ENCODE measurements around the gene PARD3B. TPM values are rescaled to one million over a fixed set of nuclear protein-coding genes. Genes with fewer than 3 reads are reported as not detected.

Gene PARD3B
- total and polyA plus RNA-seq, 2 experiments from 2014 or later: 3.5 to 4.4 TPM

- no peak overlapping the region for H3K27ac ChIP-seq (ENCODE audit: low read depth)
- no peaks in the 10 kb centered on the region for H3K79me2 ChIP-seq (replicated peaks; ENCODE audit: insufficient read depth)
- Mint-ChIP-seq H3K36me3 (ENCODE audit: low read depth) (peaks cover 4% of the 10 kb centered on the region), H3K4me3 (no peak overlapping the region), H3K27me3 (ENCODE audit: insufficient read depth, low read depth, poor library complexity) (peaks cover 1% of the 10 kb centered on the region), H3K4me1 (peaks cover 33% of the 10 kb centered on the region), H3K27ac (no peak overlapping the region), H3K9me3 (peaks cover 3% of the 10 kb centered on the region)
- H3F3A ChIP-seq (replicated peaks; ENCODE audit: low read depth): no peaks in the 10 kb centered on the region
- no peak for ATAC-seq
- peak overlapping the region; percentile 79 for H2AFZ ChIP-seq
- peaks cover 16% of the 10 kb centered on the region for H3K9me2 ChIP-seq (ENCODE audit: insufficient read depth)
- H3K4me3 ChIP-seq: no peak overlapping the region
- H3K4me1 ChIP-seq (ENCODE audit: insufficient read depth): peaks cover 40% of the 10 kb centered on the region
- H4K20me1 ChIP-seq (replicated peaks; ENCODE audit: insufficient read depth): no peaks in the 10 kb centered on the region
- H3K27me3 ChIP-seq (ENCODE audit: insufficient read depth): no peaks in the 10 kb centered on the region
- TF ChIP-seq ZNF331 (CRISPR knock-in tag; IDR thresholded peaks at IDR 0.05; ENCODE audit: low read depth) (no peak), ZNF462 (CRISPR knock-in tag; IDR thresholded peaks at IDR 0.05) (no peak), ETS1 (IDR thresholded peaks at IDR 0.05) (no peak), POLR2AphosphoS5 (IDR thresholded peaks at IDR 0.05; ENCODE audit: low read depth) (no peak), NANOG (IDR thresholded peaks at IDR 0.05; ENCODE audit: borderline replicate concordance) (no peak), ZNF114 (CRISPR knock-in tag; IDR thresholded peaks at IDR 0.05) (no peak), STAT1 (IDR thresholded peaks at IDR 0.05; ENCODE audit: unreplicated experiment) (no peak), EZH2 (IDR thresholded peaks at IDR 0.05; ENCODE audit: low read depth, unreplicated experiment) (no peak), EZH2phosphoT487 (IDR thresholded peaks at IDR 0.05; ENCODE audit: unreplicated experiment) (no peak), REST (IDR thresholded peaks at IDR 0.05; ENCODE audit: unreplicated experiment) (no peak), JUNB (IDR thresholded peaks at IDR 0.05; ENCODE audit: unreplicated experiment) (no peak), CTCF (conservative IDR thresholded peaks at IDR 0.05; ENCODE audit: low read depth in 2 of 2) (no peak), CREB1 (CRISPR knock-in tag; IDR thresholded peaks at IDR 0.05; ENCODE audit: low read depth) (no peak)
- no peak for DNase-seq (ENCODE audit: low spot score)
- H3K36me3 ChIP-seq (ENCODE audit: insufficient read depth): no peaks in the 10 kb centered on the region
- H3K4me2 ChIP-seq: no peak overlapping the region
Measured at GRCh38 chr2:205643391-205643885, 1098.2 kb downstream of the PARD3B start.
